Dermis blood vessel endothelial cell (primary cell): Measurements from ENCODE around the gene DGKH. TPM values are rescaled to one million over a fixed set of nuclear protein-coding genes. Genes with fewer than 3 reads are reported as not detected.

Source experiments
- DNase-seq: peaks from one replicate; pipeline ENCODE4 v3.0.0; 2010
- total RNA-seq: library from RNA; depleted of rRNA; stranded (reverse); fragments of >200 nt; gene quantifications from 2 replicates; pipeline ENCODE4 v1.2.3, GENCODE V29; 2014

Gene DGKH
- total RNA-seq, 1 donor from 2014 or later: 23.7 TPM

GRCh38 chr13:42279986-42280385 lies 231.5 kb downstream of the DGKH start:
- DNase-seq: peak; percentile 63

GRCh38 chr13:42280537-42280936 lies 232.1 kb downstream of the DGKH start:
- DNase-seq: no peak

GRCh38 chr13:42283574-42283973 lies 235.1 kb downstream of the DGKH start:
- DNase-seq: peak; percentile 69

GRCh38 chr13:42284068-42284467 lies 235.6 kb downstream of the DGKH start:
- DNase-seq: no peak

Other genes starting within 250 kb of the DGKH start
- gene VWA8, start 87.5 kb upstream of the DGKH start, total RNA-seq: 12.6 and 14.0 TPM in 2 replicates
- 22.5 and 36.7 TPM in 2 replicates for gene AKAP11, start 223.5 kb downstream of the DGKH start, total RNA-seq